DMS153 (cell line): ENCODE measurements around the gene COL27A1.
A peak's percentile ranks its signal among the peaks of the same experiment; 100 is the strongest.

Experiments used
- DNase-seq: peaks from one replicate; lab custom pipeline; 2025; lab: John Stamatoyannopoulos, UW

COL27A1 gene

DNA sequence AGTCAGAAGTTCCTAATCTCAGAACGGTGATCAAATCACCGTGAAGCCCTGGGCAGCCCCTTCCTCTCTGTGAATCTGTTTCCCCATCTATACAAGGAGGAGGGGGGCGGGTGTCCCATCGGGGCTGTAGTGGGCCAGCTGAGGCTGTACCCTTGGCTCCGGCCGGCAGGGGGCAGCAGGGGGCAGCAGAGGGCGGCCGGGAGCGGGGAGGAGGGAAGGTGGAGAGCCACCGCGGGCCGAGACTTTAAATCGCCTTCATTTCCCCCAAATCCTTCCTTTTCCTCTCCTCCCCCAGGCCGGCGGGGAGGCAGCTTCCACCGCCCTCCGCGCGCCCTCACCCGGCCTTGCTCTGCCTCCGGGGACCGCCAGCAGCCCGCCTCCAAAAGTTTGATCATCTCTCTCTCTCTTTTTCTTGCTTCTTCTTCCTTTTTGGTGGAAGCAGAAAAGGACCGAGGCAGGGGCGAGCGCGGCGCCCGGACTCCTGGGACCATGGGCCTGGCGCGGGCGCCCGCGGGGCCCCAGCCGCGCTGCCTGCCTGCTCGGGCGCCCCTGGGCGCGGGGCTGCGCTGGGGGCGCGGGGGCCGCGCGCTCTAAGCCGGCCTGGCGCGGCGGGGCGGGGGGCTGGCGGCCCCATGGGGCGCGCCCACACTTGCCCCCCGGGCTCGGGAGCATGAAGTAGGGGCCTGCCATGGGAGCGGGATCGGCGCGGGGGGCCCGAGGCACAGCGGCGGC lies at the start of gene COL27A1:
Gene COL27A1, plus strand, starts transcription at position 275 of the 732 bp plus-strand sequence. Its CDS starts 414 bp downstream, at position 689.
- DNase-seq: no peak

DNA sequence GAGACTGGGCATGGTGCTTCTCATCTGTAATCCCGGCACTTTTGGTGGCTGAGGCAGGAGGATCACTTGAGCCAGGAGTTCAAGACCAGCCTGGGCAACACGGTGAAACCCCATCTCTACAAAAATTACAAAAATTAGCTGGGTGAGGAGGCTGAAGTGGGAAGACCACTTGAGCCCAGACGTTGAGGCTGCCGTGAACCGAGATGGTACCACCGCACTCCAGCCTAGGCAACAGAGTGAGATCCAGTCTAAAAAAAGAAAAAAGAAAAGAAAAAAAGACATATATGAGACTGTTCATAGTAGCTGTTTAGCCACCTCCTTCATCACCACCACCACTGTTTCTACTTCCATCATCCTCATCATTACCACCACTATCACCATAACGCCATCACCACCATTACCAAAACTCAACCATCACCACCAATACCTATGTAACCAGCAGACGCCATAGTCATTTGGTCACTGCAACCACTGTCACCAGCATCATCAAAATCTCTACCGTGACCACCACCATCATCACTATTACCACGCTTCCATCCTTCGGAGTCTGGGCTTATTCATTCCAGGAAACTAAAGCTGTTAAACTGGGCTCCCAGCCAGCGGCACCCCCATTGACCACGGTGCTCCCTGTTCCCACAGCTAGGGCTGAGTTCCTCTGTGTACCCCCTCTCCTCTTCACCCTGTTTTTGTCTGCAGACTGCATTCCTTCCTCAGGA lies 47.9 kb upstream of the COL27A1 start:
- DNase-seq: no peak

DNA sequence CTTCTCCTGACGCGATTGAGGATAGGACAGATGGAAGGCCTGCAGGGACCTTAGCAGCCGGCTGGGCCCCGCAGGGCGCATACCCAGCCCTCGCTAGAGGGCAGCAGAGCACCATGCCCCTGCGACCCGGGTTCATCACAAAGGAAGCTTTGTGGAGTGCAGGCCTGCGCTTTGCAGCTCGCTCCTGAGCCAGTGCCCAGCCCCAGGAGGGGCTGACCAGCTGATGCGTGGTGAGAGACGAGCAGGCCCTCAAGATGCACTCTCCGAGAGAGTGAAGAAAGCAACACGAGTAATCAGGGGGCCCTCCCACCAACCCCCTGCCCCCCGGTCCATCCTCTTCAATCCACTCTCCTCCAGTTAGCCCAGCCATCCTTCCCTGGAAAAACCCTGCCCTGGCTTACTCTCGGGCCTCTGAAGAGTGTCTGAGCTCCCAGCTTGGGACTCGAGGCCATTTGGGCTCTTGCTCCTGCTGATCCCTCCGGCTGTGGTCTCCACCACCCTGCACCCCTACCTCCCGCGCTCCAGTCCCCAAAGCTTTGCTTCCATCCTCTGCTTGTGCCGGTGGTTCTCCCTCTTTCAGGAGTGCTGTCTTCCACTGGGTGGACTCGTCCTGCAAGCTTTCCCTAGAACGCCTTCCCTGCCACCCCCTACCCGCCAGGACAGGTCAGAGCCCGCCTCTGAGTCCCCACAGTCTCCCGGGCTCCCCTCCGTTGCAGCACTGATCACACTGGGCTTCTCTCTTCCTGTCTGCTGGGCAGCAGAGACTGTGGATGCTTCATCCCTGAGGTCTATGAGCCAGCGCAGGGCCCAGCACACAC lies 47.1 kb upstream of the COL27A1 start:
- DNase-seq: peak; percentile 54

DNA sequence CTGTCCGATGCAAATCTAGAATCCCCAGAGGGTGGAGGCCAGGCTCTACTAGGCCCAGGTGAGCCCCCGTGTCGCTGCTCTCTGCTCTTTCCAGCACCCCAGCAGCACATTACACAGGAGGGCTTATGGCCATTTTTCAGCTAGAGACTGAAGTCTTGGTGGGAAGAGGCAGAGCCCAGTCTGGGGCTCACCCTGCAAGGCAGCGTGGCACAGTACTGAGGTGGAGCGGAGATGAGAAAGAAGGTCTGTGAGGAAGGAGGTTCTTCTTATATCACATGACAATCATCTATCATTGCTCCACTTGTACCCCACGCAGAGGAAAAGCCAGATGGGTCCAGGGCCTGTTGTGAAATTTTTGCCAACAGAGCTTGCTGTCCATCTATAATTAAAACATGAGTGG lies 46.2 kb upstream of the COL27A1 start:
- no peak for DNase-seq

DNA sequence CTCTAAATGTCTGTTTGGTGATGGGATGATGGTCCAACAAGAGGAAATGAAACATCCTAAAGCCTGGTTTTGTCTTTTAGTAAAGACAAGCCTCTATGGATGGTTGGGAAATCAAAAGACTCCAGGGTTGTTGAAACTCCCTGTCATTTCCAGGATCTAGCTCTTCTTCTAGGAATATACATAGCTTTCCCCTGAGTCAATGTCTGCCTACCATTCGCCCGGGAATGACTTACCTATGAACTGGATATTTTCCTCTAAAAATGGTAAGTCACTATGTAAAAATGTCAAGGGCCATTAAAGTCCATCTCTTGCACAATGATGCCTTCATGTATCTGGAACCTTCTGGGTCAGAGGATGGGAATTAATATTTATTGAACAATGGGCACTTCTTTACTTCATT lies 45.2 kb upstream of the COL27A1 start:
- no peak for DNase-seq

DNA sequence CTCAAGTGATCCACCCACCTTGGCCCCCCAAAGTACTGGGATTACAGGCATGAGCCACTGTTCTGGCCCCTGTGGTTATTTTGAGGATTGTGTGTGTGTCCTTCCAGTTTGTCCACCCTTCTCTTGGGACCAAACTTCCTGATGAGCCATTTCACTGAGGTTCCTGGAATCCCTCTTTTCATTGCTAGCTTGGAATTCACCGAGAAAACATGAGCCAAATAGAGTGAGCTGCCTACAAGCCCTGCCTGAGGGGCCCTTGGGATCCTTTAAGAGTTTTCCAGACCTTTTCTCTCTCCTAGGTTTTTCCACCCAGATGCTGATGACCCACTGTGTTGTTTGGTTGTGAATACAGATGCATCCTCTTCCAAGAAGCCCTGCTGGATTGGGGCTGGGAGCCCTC lies 43.0 kb upstream of the COL27A1 start:
- no peak for DNase-seq

DNA sequence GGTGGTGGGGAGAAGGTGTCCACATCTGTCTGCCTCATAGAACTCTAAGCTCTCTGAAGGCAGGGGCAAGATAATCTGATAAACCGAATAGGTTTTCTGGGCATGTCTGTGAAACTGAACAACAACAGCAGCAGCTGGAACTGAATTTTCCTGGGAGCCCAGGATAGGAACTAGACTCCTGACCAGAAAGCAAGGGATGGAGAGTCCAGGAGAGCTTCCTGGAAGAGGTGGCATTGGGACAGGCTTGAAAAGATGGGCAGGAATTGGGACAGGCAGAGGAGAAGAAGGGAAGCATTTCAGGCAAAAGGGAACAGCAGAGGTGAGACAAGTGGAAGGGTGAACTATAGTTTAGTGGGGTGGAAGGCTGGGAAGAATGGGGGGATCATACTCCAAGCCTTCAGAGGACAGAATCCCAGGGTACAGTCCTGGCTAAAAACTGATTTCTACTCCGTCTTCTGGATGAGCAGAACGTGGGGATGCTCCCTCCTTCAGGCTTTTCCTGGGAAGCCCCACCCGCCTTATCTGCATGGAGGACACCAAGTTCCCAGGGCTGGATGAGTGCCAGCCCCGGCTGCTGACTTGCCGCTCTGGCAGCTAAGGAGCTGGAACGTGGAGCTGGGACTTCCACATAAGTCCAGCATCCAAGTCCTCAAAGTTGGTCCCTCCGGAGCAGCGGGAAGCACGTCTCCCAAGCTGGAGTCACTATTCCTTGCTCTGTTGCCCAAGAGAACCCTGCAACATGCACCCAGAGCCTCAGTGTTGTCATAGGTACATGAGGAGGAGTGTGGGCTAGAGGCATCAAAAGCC lies 42.4 kb upstream of the COL27A1 start:
- no peak for DNase-seq

DNA sequence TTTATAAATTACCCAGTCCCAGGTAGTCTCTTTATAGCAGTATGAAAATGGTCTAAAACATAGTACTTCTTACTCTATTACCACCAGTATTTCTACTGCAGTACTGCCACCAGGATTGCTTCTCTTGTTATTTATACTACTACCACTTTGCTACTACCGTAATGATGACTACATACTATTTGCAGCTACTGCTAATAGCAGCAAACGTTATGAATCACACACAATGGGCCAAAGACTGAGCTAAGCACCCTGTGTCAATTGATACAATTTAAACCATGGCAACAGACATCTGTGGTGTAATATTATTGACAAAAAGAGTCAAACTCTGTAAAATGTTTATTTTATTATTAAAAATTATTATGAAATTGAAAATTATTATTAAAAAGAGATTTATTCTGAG lies 41.0 kb upstream of the COL27A1 start:
- DNase-seq: no peak

DNA sequence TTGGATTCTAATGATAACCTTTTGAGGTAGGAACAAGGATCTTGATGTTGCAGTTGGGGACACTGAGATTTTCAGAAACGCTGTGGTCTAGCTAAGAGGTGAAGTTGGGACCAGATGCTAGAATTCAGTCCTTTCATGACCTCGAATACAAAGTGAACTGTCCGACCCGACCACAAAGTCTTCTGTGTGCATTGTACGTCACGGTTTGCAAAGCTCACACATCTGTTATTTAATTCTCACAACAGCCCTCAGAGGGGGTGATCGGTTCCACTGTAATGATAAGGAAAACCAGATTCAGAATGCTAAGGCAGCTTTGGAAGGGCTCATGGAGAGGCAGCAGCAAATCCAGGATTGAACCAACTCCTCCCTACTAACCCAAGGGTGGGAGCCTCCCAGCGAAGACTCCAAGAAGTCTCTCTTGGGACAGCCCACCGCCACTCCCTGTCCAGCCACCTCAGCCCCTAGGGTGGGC lies 39.6 kb upstream of the COL27A1 start:
- no peak for DNase-seq

DNA sequence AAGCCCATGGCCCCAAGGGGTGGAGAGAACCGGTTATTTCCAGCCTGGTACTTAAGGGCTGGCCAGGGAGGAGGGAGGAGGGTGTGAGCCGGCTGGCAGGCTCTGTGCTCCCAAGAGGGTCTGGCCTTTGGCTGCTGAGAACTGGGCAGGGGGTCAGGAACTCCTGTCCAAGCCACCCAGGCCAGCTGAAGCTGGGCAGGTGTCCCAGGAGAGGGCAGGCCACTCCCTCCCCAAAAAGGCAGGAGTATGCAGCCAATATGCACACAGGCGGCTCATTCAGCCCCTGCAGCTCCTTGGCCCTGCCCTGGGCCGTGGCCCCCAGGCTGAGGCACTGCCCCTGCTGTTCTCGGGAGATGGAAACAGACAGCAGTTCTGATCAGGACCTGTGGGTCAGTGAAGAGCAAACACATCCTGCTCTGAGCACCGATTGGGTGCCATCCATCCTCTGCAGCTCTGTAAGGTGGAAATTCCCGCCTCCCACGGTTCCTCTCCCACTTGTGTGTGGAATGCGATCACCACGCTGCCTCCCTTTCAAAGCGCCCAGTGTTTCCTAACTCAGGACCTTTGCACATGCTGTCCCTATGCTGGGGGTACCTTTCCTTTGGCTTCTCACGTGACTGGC lies 39.1 kb upstream of the COL27A1 start:
- DNase-seq: no peak

DNA sequence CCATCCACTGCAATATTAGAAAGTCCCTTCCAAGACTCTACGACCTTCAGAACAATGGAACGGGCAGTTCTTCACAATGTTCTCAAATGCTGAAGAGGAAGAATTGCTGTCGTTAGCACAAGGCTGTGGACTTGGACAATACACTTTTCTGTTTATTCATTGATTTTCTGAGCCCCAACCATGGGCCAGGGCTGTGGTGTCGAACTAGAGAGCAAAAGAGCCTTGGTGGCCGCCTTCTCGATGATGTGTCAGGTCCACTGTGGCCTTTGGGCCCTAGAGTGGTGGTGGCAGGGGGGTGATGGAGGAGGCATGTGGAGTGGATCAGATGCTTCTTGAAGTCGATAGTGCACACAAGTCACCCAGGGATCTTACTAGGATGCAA lies 37.7 kb upstream of the COL27A1 start:
- DNase-seq: no peak

DNA sequence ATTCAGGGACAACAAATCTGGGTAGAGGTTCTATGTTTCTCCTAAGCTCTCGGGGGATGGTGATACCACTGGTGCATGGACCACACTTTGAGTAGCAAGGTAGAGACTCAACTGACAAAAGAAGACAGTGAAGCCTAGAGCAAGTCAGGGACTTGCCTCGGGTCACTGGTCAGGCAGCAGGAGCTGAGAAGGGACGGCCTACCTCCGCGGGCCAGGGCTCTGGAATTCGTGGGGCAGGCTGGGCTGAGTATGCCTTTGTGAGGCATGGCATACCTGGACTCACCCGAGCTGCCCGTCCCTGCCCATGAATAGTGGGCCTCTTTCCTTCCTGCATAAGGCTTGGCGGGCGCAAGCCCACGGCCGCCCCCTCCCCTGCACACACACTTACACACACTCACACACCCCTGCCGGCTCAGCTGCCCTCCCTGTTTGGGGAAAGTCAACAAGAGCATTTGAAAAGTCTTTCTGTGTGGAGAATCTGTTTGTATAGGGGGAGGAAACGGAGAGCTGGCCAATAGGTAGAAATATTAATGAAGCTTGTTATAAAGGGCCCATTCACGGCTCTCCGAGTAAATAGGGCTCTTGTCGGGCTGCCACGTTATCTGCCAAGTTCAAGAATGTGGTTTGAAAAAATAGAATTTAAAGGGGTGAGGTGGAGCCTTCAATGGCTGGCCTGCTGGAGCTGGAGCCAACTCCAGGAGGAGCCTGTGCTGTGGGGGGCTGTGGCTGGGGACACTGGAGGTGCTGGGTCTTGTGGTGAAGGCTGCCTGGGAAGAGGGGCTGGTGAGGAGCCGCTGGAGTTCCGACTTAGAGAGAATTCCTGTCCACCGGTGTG lies 37.1 kb upstream of the COL27A1 start:
- peak; percentile 81 for DNase-seq

DNA sequence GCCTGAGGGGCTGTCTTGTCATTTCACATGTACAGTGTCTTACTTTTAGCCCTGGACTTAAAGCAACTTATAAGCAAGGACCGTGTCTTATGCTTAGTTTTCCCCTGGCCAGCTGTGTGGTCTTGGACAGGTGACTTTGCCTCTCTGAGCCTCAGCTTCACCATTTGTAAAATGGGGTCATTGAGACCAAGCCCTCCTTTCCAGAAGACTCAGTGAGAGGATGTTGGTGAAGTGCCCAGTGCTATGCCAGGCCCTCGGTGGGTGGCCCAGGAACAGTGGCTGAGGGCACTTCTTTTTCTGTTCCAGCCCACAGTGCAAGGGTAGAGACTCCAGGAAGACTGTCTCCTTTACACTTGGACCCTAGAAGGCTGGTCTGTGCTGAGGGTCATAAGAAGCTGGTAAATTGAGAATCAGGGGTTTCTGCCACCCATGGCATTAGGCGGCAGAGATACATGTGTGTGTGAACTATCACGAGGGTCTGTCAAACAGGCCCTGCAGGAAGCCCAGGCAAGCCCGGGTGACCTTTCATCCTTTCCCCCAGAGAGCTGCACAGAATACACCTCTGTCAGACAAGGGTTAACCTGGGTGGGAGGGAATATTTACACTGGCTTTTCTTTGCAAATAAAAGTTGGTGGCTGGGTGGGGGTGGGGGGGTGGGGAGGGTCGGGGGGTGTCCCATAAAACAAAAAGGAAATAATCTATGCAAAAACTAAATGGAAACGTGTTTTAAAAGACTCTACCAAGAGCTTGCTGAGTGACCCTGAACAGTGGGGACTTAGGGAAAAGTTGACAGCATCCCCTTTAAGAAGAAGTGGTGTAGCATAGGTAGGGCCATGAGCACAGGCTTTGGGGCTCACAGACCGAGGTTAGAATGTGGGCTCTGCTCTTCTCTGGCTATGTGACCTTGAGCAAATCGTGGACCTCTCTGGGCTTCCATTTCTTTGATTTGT lies 35.8 kb upstream of the COL27A1 start:
- DNase-seq: no peak

DNA sequence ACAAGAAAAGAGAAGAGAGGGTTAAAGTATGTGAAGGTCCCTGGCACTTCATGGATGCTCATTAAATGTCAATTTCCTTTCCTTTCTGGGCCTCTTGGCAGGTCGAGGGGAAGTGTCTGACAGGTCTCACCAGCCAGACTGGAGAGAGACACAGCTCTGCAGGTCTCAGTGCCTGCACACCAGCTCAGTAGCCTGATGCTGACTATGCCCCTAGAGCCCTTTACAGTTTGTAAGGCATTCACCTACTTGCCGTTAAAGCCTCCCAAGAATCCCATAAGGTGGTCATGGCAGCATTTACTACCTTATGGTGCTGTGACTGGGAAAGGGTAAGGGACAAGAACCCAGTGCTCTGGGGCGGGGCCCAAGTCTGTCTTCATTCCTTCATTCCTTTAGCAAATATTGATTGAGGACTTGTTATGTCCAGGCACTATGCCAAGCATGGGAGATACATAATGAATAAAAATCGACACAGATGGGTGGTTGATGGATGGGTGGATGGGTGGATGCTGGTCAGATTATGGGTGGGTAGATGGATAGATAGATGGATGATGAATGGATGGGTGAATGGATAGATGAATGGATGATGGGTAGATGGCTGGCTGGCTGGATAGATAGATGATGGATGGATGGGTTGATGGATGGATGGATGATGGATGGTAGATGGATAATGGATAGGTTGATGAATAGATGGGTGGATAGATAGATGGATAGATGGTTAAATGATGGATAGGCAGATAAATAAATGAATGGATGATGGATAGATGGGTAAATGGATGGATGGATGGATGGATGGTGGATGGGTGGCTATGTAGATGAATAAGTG lies 34.9 kb upstream of the COL27A1 start:
- no peak for DNase-seq

DNA sequence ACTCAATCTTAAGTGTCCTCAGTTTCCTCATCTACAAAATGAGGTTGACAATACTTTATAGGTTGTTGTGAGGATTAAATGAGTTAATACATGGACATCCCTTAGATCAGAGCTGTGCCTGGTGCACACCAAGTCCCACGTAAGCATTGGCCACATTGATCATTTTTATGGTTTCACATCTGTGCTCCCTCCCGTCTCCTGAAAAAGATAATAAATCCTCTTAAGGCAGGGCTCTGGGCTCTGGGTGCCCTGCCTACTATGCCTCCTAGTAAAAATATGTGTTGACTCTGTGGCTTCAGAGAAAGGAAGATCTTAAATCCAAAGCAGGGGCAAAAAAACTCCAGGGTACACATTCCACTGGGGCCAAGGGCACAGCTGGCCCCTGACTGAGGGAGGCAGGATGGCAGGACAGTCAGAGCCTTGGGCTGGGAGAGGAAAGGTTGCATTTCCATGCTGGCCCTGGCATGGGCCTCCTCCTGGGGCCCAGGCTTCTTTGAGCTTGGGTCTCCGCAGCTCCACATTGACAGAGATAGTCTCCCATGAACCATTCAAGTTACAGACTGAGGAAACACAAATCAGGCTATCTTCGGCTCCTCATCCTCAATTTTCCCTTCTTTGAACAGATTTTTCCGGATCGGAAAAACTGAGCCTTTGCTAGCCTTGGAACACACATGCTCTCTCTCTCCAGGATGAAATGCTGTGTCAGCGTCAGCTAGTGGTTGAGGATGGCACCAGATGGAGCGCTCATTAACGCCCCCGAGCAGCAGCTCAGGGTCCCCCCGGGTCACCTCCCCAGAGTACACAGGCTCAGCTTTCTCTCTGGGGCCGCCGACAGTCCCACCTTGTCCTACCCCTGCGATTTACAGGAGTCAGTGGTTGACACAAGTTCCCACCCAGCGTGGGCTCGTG lies 33.9 kb upstream of the COL27A1 start:
- DNase-seq: no peak

DNA sequence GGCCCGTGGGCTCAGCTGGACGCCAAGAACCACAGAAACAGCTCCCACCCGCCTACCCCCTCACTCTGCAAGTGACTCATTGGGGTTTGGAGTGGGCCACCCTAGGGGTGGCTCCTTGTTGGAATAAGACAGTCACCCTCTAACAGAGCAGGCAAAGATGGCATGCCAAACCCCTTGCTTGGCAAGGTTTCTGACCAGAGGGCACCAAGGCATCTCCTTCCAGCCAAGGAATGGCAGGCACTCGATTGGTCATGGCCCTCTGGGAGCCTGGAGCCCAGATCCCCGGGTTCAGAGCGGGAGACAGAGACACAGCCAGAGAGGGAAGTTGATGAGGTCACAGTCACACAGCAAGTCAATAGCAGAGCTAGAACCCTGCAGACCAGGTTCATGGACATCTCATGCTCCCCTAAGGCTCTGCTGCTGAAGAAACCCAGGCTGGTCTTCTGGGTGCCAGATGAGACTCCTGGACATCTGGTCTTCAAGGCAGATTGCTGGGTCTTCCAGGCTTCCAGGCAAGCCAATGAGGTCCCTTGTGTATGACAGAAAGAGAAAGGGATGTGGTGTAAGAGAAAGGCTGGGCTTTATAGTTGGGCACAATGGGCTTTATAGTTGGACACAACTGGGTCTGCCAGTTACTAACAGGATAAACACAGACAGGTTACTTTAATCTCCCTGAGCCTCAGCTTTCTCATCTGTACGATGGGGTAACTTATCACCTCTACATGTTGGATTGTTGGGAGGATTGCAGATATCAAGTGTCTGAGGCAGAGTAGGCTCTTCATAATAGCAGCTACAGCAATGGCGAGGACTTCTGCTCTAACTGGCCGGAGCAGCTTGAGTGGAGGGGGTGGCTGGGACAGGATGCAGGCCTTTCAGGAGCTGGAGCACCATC lies 33.0 kb upstream of the COL27A1 start:
- DNase-seq: no peak
